ENCODE data around the gene CAMTA1. TPM values are rescaled to one million over a fixed set of nuclear protein-coding genes. Genes with fewer than 3 reads are reported as not detected.
"Not testable (repeated sequence)": the region's sequence is repeated elsewhere in the genome, so short reads cannot be mapped to it uniquely, and the experiment has no call there.

The CAMTA1 gene
- total RNA-seq, 4 donors from 2014 or later: 57.4 to 88.3 (median 62.1) TPM

DNA sequence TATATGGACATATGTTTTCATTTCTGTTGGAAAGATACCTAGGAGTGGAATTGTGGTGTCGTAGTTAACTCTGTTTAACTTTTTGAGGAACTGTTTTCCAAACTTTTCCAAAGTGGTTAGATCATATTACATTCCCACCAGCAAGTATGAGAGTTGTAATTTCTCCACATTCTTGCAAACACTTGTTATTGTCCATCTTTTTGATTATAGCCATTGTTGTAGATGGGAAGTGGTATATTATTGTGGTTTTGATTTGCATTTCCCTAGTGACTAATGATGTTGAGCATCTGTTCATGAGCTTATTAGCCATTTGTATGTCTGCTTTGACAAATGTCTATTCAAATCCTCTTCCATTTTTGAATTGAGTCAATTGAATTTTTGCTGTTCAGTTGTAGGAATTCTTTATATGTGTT is 19.8 kb downstream of the CAMTA1 start:
- Histone ChIP-seq H3K27me3 (no peaks in the 10 kb centered on the region), H3K36me3 (no peaks in the 10 kb centered on the region), H3K9me3 (no peaks in the 10 kb centered on the region), H3K4me1 (peaks cover 0 to 39% (median 2%) of the 10 kb centered on the region in 4 donors), H3K27ac (no peak overlapping the region), H3K4me3 (no peak overlapping the region)
- TF ChIP-seq POLR2A (IDR thresholded peaks at IDR 0.05): no peak
- DNase-seq: no peak

DNA sequence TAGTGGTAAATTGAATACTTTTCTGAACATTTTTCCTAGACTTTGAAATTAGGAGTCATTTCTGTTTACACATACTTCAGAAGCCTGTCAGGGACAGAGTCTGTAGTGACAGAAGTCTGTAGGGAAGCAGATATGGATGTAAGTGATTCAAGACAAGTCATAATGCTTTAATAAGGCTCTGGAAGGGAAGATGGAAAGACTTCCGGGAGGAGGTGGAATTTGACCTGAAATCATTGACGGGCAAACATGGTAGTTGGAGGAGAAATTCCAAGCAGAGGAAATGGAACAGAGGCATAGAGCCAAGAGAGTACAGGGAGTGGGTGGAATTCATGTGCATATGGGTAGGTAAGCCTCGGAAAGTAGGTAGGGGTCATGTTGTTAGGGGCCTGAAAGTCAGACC is 22.5 kb downstream of the CAMTA1 start:
- no peaks in the 10 kb centered on the region for H3K9me3 ChIP-seq
- TF ChIP-seq POLR2A (IDR thresholded peaks at IDR 0.05): no peak
- TF ChIP-seq, protein P1, sequence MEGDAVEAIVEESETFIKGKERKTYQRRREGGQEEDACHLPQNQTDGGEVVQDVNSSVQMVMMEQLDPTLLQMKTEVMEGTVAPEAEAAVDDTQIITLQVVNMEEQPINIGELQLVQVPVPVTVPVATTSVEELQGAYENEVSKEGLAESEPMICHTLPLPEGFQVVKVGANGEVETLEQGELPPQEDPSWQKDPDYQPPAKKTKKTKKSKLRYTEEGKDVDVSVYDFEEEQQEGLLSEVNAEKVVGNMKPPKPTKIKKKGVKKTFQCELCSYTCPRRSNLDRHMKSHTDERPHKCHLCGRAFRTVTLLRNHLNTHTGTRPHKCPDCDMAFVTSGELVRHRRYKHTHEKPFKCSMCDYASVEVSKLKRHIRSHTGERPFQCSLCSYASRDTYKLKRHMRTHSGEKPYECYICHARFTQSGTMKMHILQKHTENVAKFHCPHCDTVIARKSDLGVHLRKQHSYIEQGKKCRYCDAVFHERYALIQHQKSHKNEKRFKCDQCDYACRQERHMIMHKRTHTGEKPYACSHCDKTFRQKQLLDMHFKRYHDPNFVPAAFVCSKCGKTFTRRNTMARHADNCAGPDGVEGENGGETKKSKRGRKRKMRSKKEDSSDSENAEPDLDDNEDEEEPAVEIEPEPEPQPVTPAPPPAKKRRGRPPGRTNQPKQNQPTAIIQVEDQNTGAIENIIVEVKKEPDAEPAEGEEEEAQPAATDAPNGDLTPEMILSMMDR (IDR thresholded peaks at IDR 0.05): no peak
- H3K27me3 ChIP-seq: no peaks in the 10 kb centered on the region
- no peaks in the 10 kb centered on the region for H3K36me3 ChIP-seq
- peaks cover 0 to 24% (median 2%) of the 10 kb centered on the region in 4 donors for H3K4me1 ChIP-seq
- H3K4me3 ChIP-seq: no peak overlapping the region
- peak in 1 of 3 donors; percentile 58 for DNase-seq
- H3K27ac ChIP-seq: peak overlapping the region in 3 of 4 donors; percentile 42 to 52 (median 45)

DNA sequence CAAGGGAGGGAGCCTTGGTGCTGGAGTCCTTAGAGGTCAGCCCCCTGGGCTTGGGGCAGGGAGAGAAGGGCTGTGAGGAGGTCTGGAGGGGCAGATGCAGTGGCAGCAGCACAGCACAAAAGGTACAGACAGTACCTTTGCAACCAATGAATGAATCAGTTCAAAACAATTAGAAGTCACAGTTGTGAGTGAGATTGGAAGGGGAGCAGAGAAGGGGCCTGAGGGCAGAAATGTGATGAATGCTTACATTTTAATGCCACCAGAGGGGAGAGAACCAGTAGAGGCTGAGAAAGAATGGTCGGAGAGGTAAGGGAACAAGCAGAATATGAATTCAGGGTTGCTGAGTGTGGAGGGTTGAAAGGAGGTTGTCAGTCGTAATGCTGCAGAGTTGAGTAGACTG is 24.2 kb downstream of the CAMTA1 start:
- Histone ChIP-seq H3K4me1 (peaks cover 0 to 24% (median 2%) of the 10 kb centered on the region in 4 donors), H3K27me3 (no peaks in the 10 kb centered on the region), H3K36me3 (no peaks in the 10 kb centered on the region), H3K9me3 (no peaks in the 10 kb centered on the region), H3K4me3 (no peak overlapping the region), H3K27ac (no peak overlapping the region)
- no peak for TF ChIP-seq POLR2A (IDR thresholded peaks at IDR 0.05)
- DNase-seq: no peak

DNA sequence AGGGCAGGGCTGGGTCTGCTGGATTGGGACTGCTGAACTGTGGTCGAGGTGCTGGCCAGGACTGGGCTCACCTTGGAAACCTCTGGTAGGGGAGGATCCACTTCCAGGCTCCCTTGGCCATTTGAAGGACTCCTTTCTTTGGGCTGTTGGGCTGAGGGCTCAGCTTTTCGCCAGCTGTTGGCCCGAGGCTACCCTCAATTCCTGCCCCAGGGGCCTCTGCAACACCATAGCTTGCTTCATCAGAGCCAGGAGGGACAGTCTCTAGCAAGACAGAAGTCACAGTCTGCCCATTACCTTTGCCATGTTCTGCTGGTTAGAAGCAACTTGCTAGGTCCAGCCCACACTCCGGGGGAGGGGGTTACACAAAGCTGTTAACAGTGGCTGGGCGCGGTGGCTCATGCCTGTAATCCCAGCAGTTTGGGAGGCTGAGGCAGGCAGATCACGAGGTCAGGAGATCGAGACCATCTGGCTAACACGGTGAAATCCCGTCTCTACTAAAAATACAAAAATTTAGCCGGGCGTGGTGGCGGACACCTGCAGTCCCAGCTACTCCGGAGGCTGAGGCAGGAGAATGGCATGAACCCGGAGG is 25.0 kb downstream of the CAMTA1 start:
- not testable (repeated sequence) for H3K9me3 ChIP-seq, H3K36me3 ChIP-seq, DNase-seq, H3K27ac ChIP-seq, H3K27me3 ChIP-seq, H3K4me3 ChIP-seq
- H3K4me1 ChIP-seq: peaks cover 0 to 24% (median 2%) of the 10 kb centered on the region in 4 donors

DNA sequence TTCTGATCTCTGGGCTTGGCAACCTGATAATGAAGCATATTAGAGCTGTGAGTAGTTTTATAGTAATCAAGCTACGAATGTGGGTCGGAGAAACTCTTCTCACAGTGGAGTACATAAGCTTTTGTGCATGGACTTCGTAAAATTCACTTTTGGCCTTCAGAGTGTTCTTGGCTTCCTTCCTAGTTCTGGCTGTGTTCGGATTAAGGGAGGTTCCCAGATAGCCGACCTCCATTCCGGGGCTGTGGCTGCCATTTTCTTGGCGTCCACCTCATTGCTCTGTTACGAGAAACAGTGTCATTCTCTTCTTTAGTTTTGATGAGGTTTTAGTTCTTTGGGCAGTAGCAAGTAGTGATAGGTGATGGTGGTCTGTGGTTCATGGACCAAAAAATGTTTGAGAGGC is 26.3 kb downstream of the CAMTA1 start:
- Histone ChIP-seq H3K27ac (no peak overlapping the region), H3K36me3 (no peaks in the 10 kb centered on the region), H3K4me1 (peaks cover 0 to 20% (median 0%) of the 10 kb centered on the region in 4 donors), H3K9me3 (no peaks in the 10 kb centered on the region), H3K27me3 (no peaks in the 10 kb centered on the region), H3K4me3 (no peak overlapping the region)
- no peak for TF ChIP-seq POLR2A (IDR thresholded peaks at IDR 0.05)
- TF ChIP-seq, protein P1 (IDR thresholded peaks at IDR 0.05): no peak
- no peak for DNase-seq

DNA sequence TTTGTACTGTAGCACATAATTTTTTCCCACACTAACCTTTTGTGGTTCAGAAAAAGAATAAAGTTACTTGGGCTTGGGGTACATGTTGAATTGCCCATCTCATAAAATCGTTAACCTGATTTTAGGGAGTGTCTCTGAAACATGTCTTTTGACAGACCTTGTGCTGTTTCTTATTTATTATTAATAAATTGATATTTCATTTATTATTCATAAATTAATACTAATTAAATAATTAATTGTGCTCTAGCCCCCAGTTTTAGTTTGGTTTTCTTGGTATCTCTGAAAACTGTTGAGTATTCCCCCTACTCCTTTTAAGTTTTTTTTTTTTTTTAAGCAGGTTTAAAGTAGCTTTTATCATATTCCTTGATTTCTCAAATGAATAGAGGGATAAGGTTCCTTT is 27.9 kb downstream of the CAMTA1 start:
- no peaks in the 10 kb centered on the region for H3K27me3 ChIP-seq
- TF ChIP-seq, protein P1 (IDR thresholded peaks at IDR 0.05): no peak
- no peak for TF ChIP-seq POLR2A (IDR thresholded peaks at IDR 0.05)
- no peak for DNase-seq

DNA sequence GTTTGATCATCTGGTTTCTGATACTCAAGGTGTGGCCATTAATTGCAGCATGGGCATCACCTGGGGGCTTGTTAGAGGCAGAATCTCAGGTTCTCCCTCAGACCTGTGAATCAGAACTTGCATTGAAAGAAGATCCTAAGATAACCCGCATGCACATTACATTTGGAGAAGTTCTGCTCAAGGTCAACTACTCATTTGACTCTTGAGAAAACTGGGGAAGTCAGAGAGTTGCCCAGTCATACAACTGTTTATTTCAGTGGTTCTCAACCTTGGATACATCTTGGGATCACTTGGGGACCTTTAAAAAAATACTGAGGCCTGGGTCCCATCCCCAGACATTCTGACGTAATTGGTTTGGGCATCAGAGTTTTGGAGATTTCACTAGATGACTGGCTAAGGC is 30.5 kb downstream of the CAMTA1 start:
- no peak overlapping the region for H3K4me3 ChIP-seq
- no peak for DNase-seq
- no peaks in the 10 kb centered on the region for H3K27me3 ChIP-seq
- TF ChIP-seq, protein P1 (IDR thresholded peaks at IDR 0.05): no peak
- TF ChIP-seq POLR2A (IDR thresholded peaks at IDR 0.05): no peak
- no peak overlapping the region for H3K27ac ChIP-seq
- no peaks in the 10 kb centered on the region for H3K36me3 ChIP-seq
- peaks cover 0 to 16% (median 2%) of the 10 kb centered on the region in 4 donors for H3K4me1 ChIP-seq
- H3K9me3 ChIP-seq: no peaks in the 10 kb centered on the region

More for the DNA sequence above, 27.9 kb downstream of the CAMTA1 start:
- Histone ChIP-seq H3K36me3 (no peaks in the 10 kb centered on the region), H3K27ac (no peak overlapping the region), H3K9me3 (no peaks in the 10 kb centered on the region), H3K4me1 (peaks cover 0 to 5% (median 0%) of the 10 kb centered on the region in 4 donors), H3K4me3 (no peak overlapping the region)
